HL-60 (cell line): ENCODE measurements around the gene SLC15A5.

ENCODE experiments used
- CTCF ChIP-seq: IDR thresholded peaks from one replicate; pipeline ENCODE4 v1.5.1; 2011; ENCODE audit warnings: low read length, control low read depth, inconsistent platforms; ENCODE audit not compliant: insufficient read depth
- GABPA ChIP-seq: IDR thresholded peaks from 2 replicates; pipeline ENCODE4 v1.6.1; 2012; ENCODE audit warnings: low read depth
- POLR2AphosphoS5 ChIP-seq: IDR thresholded peaks from 2 replicates; pipeline ENCODE4 v1.6.1; 2012; ENCODE audit warnings: low read depth
- REST ChIP-seq: IDR thresholded peaks from 2 replicates; pipeline ENCODE4 v1.6.1; 2012; ENCODE audit warnings: low read depth; ENCODE audit not compliant: insufficient replicate concordance
- SPI1 ChIP-seq: IDR thresholded peaks from 2 replicates; pipeline ENCODE4 v1.6.1; 2012; ENCODE audit warnings: low read depth, mild to moderate bottlenecking, borderline replicate concordance

DNA sequence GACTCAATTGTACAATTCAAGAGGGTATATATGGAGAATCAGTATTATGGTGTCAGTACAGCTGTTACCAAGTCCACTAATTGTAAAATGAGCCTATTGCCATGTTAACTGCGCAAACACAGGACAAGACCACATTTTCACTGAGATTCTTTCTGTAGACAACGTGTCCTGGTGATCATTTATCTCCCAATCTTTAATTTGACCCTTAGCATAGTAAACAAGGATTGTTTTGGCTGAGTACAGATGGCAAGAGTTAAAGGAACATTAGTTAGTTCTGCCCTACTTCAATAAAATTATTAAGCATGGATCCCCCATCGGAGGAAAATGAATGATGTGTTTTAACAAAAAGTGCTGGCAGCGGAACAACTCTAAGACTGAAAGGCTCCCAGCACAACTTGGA, 36.1 kb downstream of the SLC15A5 start:
- TF ChIP-seq CTCF (no peak), POLR2AphosphoS5 (no peak), REST (no peak), SPI1 (no peak), GABPA (no peak)
